ENCODE results near the gene FNDC3B.
"Not testable (repeated sequence)": the region's sequence is repeated elsewhere in the genome, so short reads cannot be mapped to it uniquely, and the experiment has no call there.

The FNDC3B gene

DNA sequence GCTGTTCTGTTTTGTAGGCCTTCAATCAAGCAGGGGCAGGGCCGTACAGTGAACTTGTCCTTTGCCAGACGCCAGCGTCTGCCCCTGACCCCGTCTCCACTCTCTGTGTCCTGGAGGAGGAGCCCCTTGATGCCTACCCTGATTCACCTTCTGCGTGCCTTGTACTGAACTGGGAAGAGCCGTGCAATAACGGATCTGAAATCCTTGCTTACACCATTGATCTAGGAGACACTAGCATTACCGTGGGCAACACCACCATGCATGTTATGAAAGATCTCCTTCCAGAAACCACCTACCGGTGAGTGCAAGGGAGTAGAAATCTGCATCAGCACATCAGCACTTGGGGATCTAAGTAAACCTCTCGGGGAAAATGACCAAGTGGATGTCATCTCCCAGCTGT lies 313.4 kb downstream of the FNDC3B start:
- no peak for DNase-seq

DNA sequence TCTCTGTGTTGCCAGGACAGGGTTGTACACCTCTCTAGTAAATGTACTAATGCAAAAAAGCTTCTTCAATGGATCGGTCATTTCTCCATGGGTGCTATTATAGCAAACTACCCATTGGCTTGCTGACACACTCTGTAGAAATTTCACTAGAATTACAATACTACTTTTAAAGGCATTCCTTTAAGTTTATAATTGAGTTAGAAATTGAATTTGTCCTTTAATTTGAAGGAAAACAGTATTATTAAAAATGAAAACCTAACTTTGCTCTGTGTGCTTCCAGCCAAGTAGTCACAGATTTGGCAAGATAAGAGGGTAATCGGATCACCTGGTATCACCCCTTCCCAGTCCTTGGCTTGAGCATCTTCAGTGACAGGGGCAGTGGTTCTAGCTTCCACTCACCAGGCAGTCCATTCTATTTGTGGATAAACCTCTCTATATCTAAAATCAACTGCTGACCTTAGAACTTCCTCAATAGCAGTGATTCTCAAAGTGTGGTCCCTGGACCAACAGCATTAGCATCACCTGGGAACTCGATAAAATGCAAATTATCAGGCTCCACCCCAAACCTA lies 315.6 kb downstream of the FNDC3B start:
- DNase-seq = no peak

- no peak for DNase-seq
Measured at GRCh38 chr3:172355836-172356235, 316.5 kb downstream of the FNDC3B start.

DNA sequence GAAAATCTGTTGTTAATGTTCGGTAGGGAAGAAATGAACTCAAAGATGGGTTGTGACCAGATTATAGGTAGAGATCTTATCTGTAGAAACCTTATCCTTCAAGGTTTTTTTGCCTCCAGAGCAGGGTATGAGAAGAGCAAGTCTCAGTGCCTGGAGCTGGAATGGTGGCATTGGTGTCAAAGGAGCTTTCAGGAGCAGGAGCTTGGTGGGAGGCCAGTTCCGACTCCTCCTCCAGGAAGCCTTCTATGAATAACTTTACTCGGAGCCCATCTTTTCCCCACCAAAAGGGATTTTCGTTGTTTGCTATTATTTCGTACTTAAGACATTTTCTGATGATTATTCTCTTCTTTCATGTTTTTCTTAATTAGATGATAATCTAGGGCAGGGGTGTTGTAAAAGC lies 317.0 kb downstream of the FNDC3B start:
- DNase-seq = no peak

DNA sequence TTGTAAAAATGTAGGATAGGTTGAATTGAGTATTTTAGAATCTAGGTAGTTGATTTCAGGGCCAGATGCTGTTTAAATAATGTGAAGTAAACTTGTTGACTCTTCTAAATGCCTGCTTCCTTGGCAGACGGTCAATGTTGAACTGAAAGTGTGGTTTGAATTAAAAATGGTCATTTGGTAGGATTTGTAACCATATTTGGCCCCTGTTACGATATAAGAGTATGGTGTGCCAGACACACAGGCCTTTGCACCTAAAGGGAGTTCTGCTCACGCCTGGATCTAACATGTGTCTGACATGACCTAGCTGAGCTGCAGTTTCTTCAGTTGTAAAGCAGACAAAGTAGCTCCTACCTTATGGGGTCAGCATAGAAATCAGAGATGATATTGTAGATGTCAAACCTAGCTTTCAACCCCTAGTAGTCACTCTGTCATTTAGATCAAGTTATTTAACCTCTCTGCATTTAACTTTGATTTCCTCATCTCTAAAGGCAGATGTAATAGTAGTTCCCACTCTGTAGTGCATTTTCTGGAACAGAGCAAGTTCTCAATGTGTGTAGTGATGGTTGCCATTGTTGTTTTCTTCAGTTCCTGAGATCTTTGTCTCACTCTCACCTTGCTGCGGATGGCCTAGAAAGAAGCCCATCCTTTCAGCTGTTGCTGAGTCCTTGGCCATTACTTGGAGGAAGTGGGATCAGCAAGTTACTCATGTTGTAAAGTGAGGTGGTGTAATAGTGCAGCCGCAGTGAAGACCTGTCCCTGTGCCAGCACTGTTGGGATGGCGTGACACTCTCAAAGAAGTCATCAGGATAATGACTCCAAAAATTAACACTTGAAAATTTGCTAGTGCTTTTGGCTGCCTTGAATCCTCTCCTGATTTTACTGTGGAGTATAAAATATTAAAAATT lies 318.7 kb downstream of the FNDC3B start:
- no peak for DNase-seq

DNA sequence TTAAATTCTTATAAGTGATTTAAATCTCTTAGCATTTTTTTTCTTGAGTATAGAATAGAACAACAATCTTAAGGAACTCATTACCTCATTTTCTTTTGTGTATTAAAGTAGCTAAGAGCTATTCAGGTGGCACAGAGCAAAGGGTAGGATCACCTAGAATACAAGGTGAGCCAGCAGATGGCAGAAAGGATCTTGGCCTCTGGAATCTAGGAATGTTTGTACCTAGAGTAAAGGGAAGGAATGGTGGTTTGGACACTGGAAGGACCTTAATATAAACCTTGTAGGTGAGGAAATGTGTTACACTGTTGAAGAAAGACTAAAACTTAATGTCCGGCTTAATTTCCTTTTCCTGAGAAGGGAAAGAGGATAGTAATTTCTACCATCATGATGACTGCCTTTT lies 319.9 kb downstream of the FNDC3B start:
- DNase-seq = no peak

- DNase-seq = no peak
Measured at GRCh38 chr3:172359996-172360395, 320.6 kb downstream of the FNDC3B start.

DNA sequence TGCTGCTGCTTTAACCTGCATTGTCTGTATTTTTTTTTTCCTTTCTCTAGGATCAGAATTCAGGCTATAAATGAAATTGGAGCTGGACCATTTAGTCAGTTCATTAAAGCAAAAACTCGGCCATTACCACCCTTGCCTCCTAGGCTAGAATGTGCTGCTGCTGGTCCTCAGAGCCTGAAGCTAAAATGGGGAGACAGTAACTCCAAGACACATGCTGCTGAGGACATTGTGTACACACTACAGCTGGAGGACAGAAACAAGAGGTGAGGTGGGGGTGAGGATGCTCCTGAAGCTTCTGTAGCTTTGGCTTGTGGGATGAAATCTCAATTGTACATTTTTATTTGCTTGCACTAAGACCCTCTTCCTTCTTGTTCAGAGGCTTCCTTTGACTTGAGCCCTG lies 323.2 kb downstream of the FNDC3B start:
- no peak for DNase-seq

- DNase-seq = no peak
Measured at GRCh38 chr3:172364374-172365027, 325.1 kb downstream of the FNDC3B start.

DNA sequence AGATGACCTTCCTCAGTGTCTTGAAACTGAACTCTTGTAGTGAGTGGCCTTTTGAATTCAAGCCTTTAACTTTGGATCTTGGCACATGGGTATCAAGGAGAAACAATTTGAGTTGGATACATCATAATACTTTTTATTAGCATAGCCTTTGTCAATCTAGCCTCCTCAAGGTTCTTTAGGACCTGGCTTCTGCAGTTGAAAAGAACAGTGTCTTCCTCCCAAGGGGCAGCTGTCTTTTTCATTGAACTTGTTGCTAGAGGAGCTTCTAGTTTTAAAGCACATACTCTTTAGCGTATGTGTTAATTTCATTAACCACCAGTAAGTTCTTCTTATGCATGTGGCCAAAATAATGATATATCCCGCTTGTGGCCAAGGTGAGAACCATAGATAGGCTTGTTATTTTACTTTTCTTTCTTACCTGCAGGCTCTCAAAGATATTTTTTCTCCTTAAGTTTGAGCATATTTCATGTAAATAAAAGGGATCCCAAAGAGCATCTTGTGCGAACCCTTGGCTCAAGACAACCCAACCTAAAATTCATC lies 325.7 kb downstream of the FNDC3B start:
- no peak for DNase-seq

DNA sequence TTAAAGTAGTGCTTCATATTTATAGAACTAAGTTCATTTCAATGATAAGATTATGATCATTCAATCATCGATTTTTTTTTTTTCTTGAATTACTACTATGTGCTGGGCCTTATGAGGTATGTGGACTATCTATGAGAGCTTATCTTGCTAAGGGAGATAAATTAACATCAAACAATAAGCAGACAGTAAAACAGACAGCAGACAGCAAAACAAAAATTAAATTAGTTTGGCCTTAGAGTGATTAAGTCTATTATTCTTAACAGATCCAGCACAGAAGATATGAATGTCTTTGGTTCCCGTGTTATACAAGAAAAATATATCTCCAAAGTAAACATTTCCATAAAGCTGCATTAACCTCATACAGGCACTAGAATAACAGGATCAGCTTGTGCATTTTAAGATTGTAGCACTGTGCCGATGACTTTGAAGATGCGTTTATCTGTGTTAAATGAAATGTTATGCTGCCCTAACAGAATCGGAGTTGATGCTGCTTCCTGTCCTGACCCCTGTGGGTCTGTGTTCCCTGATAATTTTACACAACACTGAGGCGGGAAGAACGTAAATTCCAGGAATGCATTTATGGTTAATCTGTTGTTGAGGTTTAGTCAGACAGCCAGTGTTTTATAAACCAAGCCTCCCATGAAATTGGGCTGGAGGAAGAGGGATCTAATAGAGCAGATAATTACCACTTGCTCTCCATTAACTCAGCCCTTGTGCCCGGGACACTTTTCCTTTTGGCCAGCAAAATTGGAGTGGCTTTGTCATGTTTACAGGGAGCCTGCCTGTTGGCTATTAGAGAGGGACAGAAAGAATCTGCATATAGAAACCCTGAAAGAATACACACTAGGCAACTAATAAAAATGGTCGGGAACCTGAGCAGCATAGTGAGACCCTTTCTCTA lies 328.1 kb downstream of the FNDC3B start:
- no peak for DNase-seq

DNA sequence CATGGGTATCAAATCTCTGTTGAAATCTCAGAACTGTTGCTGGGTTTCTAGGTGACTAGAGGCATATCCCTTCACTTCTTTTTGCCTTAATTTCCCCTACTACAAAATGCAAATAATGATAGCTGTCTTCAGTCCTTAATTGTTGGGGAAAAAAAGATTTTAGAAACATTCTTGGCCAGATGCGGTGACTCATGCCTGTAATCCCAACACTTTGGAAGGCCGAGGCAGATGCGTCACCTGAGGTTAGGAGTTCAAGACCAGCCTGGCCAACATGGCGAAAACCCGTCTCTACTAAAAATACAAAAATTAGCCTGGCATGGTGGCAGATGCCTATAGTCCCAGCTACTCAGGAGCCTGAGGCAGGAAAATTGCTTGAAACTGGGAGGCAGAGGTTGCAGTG lies 329.2 kb downstream of the FNDC3B start:
- DNase-seq = not testable (repeated sequence)

GRCh38 chr3:172369590-172370259 lies 330.3 kb downstream of the FNDC3B start:
- no peak for DNase-seq

GRCh38 chr3:172370419-172370818 lies 331.0 kb downstream of the FNDC3B start:
- DNase-seq = no peak

- no peak for DNase-seq
Measured at GRCh38 chr3:172371544-172371943, 332.2 kb downstream of the FNDC3B start.

- DNase-seq = no peak
Measured at GRCh38 chr3:172372895-172373294, 333.5 kb downstream of the FNDC3B start.

DNA sequence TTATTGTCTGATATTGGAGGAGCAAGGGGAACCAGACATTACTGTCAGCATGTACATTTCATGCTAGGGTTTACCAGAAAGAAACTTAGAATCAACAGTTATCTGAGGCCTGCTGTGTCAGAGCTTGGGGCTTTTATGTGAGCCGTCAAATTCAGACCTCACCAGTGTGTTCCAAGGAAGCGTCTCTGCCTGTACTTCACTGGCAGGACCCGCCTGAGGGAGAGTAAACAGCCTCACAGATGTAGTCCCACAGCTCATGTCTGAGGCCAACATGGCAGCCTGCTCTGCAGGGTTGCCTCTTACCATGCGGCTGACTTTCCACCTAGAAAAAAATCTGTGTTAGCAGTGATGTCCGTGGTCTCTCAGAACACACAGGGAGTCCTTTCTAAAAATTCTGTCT lies 334.5 kb downstream of the FNDC3B start:
- no peak for DNase-seq

GRCh38 chr3:172375206-172375850 lies 335.9 kb downstream of the FNDC3B start:
- DNase-seq = no peak

GRCh38 chr3:172376402-172376801 lies 337.0 kb downstream of the FNDC3B start:
- DNase-seq = no peak

GRCh38 chr3:172376881-172377280 lies 337.5 kb downstream of the FNDC3B start:
- no peak for DNase-seq

GRCh38 chr3:172378439-172378838 lies 339.1 kb downstream of the FNDC3B start:
- DNase-seq = no peak

GRCh38 chr3:172379372-172379771 lies 340.0 kb downstream of the FNDC3B start:
- DNase-seq = no peak
